GM18861 (cell line): ENCODE results near the gene TMEM53.

ENCODE experiments used
- ATAC-seq: cut with Tn5 transposase; IDR thresholded peaks from one replicate; pipeline ENCODE4 v1.9.1; 2021; ENCODE audit not compliant: unreplicated experiment

TMEM53 gene

DNA sequence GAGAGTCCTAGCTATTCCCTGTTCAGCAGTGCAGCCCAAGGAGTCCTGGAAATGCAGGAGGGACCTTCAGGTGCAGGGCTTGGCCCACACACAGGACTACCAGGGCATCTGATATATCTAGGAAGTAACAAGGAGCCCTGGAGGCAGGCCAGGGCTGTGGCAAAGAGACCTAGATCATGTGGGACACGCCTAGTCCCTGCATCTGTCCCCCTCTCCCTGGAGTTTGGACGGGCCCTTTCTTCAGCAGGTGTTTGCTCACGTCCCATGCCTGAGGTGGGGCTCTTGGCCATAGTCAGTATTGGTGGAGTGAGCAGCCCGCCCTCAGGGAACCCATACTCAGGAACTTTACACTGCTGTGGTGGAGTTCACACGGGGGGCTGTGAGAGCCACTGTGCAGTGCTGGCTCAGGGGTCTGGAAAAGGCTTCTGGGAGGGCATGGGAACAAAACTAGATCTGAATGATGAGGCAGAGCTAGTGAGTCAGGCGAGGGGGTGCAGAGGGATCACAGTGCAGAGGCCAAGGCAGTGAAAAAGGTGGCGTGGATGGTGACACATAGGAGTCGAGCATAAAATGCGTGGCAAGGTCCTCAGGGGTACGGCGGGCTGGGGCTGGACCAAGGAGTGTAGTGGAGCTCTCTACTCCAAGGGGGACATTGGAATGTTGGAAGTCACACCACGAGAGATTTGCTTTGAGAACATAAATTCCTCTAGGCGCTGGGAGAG, 25.6 kb downstream of the TMEM53 start:
- ATAC-seq, result no peak

- ATAC-seq, result no peak
Measured at GRCh38 chr1:44647896-44648295, 26.4 kb downstream of the TMEM53 start.

- no peak for ATAC-seq
Measured at GRCh38 chr1:44646261-44647110, 27.8 kb downstream of the TMEM53 start.

DNA sequence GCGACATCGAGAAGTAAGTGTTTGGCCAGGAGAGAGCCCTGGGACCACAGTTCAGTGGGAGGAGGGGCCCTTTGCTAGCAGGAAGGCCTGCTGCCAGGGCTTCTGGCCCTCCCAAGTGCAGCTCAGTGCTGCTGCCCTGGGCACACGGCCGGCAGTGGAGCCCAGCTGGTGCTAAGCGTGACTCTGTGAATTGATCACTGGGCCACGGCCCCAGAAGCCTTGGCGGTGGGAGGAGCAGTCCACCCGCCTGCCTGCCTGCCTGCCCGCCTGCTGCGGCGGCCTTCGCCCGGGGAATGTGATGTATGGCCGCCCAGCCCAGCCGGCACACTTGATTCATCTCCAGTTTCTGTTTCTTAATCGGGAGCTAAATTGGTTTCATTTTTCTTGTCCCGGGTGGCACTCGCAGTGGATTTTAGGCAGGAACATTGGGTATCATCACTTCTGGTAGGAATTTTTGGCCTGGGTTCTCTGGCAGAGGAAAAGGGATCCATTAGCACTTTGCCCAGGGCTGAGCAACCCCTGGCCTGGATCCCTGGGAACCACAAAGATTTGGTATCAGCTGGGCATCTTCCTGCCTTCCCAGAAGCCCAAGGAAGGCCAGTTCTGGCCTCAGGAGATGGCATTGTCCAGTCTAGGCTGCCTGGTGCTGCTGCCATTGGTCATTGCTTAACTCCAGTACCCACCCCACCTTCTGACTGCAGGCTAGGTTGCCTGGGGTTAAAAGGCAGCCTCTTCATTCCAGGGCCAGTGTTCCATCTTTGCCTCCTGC, 28.6 kb downstream of the TMEM53 start:
- no peak for ATAC-seq

DNA sequence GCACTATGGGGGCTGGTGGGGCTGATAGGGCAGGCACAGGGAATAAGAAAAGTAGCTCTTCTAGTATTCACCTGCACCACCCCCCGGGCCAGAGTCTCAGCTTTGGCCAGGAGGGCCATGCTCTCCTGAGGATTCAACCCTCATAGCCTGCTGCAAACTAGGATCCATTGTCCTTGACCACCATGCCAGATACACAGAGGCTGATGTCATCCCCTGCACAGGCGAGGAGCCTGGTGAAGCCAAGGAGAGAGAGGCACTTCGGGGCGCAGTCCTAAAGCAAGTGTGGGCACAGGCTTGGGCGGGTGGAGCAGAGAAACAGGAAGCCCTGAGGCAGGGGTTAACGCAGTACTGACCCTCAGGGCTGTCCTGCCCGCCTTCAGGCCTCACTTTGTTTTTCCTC, 29.5 kb downstream of the TMEM53 start:
- ATAC-seq, result no peak

- ATAC-seq, result no peak
Measured at GRCh38 chr1:44643721-44644334, 30.5 kb downstream of the TMEM53 start.

DNA sequence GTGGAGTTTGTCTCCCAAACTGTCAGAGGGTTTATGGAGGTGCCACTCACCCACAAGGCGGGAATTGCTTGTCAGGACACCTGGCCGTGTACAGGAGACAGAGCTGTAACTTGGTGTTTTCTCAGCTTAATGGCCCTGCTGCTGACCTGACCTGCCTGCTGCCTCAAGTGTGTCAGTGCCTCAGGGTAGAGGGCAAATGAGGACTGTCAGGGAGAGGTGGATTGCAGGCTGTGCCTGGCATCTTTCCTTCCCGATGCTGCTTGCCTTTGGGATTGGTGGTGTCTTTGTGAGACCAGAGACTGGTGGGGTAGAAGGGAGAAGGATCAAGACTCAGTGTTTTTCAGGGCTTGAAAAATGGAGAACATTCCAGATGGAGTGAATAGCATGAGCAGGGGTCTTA, 31.4 kb downstream of the TMEM53 start:
- ATAC-seq, result no peak

DNA sequence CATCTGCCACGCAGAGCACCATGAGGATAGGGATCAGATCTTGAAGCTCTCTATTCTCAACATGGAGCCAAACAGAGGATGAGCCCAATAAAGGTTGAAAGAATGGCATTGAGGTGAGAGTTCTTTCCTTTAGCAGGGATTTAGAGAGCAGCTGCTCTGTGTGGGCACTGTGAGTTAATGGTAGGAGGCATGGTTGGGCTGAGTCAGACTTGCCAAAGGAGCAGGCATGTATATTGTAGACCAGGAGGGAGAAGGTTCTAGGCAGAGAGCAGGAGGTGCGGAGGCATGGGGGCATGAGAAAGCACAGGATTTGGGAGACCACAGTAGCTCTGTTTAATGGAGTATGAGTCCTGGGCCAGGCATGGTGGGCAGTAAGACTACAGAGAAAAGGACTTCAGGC, 32.0 kb downstream of the TMEM53 start:
- no peak for ATAC-seq

DNA sequence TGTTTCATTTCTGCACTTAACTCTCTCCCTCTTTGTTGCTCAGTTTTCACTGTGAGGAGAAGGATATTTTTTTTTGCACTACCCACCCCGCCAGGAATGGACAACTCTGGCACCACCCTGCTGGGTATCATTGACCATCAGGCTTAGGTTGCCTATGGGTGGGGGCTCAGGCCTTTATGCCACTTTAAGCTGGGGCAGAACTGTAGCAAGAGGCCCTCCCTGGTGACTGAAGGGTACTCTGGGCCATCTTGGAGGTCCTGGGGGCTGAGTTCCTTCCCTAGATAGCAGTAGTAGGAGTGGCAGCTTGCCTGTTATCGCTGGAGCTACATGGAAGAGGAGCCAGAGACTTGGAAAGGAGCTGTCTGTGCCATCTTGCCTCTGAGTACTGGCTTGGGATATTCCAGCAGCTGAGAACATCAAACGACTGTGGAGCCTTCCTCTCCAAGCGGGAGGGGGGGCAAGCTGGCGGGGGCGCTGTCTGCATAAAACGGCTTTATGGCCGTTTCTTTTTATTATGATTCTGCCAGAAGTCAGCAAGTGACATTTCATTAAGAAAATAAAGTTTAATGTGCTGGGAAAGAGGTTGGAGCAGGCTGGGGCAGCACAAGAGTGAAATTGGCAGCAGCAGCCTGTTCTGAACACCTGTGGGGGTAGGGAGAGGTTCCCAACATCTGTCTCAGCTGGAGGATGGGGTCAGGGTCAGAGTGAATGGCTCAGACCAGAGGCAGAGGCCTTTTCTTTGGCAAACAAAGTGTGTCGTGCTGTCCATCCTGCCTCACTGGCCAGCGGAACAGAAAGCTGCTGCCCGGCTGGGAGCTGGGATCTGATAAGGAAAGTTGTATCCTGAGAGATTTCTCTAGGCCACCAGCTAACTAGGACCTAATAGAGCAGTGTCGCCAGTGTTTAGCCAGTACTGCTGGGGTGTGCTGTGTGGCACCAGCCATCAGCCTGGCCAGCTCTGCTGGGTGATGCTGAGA, 32.9 kb downstream of the TMEM53 start:
- no peak for ATAC-seq

GRCh38 chr1:44640200-44640853, 34.0 kb downstream of the TMEM53 start:
- no peak for ATAC-seq

- no peak for ATAC-seq
Measured at GRCh38 chr1:44637702-44638411, 36.4 kb downstream of the TMEM53 start.

DNA sequence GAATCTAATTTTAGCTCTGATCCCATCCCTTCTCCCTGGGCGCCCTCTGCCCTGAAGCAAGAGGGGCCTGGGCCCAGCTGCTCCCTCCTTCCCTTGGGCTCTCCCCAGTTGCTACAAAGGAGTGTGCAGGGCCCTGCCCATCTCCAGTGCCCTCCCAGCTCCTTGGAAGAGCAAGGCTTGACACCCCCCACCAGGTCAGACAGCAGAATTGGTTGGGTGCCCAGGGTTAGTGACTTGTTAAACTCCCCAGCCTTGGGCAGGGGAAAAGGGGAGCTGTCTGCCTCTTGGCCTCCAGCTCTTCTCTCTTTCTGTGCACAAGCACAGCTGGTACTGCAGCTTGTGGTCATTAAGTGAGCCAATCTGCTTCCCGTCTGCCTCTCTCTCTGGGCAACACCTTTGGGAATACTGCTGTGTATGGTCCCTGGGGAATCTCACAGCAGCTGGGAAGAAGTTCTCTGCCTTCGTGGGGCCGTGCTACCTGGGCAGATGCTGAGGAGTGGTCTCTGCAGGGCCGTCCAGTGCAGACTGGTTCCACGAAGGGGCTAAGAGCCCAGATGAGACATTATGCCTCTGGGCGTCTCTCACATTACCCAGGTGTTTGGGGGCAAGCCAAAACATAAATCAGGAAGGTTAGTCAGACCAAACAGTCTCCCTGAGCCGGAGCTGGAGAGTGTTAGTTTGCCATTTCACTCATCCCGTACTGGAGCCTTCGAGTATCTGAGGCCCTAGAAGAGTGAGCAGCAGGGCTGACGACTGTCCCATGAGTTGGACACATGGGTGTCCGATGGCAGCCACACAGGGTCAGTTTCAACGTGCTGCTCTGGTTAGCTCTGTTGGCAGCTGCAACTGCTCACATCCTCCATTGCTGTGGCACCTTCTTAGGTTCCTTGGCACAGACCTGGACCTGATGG, 37.3 kb downstream of the TMEM53 start:
- no peak for ATAC-seq

DNA sequence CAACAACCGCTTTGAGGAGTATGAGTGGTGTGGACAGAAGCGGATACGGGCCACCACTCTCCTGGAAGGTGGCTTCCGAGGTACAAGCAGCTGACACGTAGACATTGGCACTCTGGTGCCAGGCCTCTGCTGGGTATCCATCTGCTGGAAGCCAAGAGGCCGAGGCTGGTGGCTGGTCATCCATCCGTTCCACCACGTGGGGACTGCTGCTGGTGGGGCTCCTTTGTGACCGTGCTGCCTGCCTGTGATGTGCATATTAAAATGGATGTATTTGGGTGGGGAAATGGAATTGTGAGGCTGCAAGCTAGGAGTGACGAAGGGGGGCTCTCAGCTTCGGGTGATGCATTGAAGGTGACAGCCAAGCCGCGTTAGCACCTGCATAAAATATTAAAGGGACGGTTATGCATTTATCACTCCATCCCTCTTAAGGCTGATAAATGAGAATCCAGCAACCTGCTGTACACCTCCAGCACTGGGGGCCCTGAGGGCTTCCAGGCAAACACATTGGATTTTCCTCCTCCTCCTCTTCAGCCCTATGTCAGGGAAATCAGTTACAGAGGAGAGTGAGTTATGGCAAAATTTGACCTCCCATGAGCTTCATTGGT, 38.1 kb downstream of the TMEM53 start:
- ATAC-seq, result no peak

DNA sequence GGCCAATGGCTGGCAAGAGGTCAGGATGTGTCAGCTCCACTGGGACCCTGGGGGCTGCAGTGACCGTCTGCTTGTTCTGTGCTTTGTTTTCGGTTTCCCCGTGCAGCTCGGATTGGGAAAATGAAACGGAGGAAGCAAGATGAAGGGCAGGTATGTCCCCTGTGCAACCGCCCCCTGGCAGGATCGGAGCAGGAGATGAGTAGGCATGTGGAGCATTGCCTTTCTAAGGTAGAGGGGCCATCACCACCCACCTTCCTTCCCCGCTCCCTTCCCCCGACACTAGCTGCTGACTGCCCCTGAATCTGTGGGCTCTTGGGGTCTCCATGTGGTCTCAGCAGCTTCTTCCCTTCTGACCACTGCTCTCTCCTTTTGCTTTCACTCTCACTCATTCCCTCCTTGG, 38.8 kb downstream of the TMEM53 start:
- no peak for ATAC-seq

GRCh38 chr1:44634606-44635189, 39.6 kb downstream of the TMEM53 start:
- no peak for ATAC-seq

- ATAC-seq, result no peak
Measured at GRCh38 chr1:44632598-44632997, 41.7 kb downstream of the TMEM53 start.
